DOHH2 (cell line): ENCODE results near the gene IL34.

Source experiments
- EZH2phosphoT487 ChIP-seq: fragments of 200-600 bp; sonication (generic); IDR thresholded peaks from 2 replicates; pipeline ENCODE4 v1.6.1; 2017; ENCODE audit warnings: borderline replicate concordance, mild to moderate bottlenecking, antibody characterized with exemption, low read length, moderate library complexity, mixed read lengths
- TF ChIP-seq, protein P1 (sequence below): fragments of 200-600 bp; sonication (generic); IDR thresholded peaks from one replicate; pipeline ENCODE4 v1.5.1; 2014; ENCODE audit warnings: antibody characterized with exemption, mild to moderate bottlenecking, low read depth, low read length; ENCODE audit not compliant: poor library complexity, severe bottlenecking

DNA sequence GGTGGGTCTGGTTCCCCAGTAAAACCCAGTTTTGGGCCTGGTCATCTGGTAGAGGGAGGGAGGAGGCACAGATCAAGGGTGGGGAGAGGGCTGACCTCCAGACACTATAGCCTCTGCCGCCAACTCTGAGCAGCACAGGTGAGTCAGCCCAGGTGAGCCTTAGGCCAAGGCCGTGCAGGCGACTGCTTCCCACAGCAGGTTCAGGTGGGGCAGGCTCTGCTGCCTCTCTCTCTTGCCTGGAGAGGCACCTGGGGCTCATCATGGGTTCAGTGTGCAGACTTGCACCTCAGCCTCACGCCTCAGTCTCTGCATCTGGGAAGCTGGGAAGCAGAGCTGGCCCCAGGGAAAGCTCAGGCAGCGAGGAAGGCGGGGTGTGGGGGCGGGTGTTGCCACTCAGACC, 37.8 kb upstream of the IL34 start:
- TF ChIP-seq, protein P1, sequence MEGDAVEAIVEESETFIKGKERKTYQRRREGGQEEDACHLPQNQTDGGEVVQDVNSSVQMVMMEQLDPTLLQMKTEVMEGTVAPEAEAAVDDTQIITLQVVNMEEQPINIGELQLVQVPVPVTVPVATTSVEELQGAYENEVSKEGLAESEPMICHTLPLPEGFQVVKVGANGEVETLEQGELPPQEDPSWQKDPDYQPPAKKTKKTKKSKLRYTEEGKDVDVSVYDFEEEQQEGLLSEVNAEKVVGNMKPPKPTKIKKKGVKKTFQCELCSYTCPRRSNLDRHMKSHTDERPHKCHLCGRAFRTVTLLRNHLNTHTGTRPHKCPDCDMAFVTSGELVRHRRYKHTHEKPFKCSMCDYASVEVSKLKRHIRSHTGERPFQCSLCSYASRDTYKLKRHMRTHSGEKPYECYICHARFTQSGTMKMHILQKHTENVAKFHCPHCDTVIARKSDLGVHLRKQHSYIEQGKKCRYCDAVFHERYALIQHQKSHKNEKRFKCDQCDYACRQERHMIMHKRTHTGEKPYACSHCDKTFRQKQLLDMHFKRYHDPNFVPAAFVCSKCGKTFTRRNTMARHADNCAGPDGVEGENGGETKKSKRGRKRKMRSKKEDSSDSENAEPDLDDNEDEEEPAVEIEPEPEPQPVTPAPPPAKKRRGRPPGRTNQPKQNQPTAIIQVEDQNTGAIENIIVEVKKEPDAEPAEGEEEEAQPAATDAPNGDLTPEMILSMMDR: no peak
- TF ChIP-seq EZH2phosphoT487: no peak
